GM23338 (cell line): ENCODE measurements around the gene CNP. TPM values are rescaled to one million over a fixed set of nuclear protein-coding genes. Genes with fewer than 3 reads are reported as not detected.

Experiments used
- ATAC-seq: fragments of 200-7000 bp; cut with Tn5 transposase; 3 replicates; pipeline ENCODE4 v1.9.1; 2020
- DNase-seq: peaks from one replicate; pipeline ENCODE4 v3.0.0-alpha.2; 2015; ENCODE audit warnings: low spot score
- H2AFZ ChIP-seq: fragments of 200-600 bp; sonication (generic); 2 replicates; pipeline ENCODE4 v1.8.0; 2016; ENCODE audit warnings: antibody characterized with exemption, mild to moderate bottlenecking, moderate library complexity
- H3F3A ChIP-seq: fragments of 200-600 bp; sonication (generic); replicated peaks from 2 replicates; pipeline ENCODE4 v1.8.0; 2017; ENCODE audit warnings: antibody characterized with exemption, mixed run types, low read depth
- H3K27ac ChIP-seq: fragments of 200-600 bp; sonication (generic); 2 replicates; pipeline ENCODE4 v1.6.1; 2016; ENCODE audit warnings: low read depth
- H3K27me3 ChIP-seq: fragments of 200-600 bp; sonication (generic); 2 replicates; pipeline ENCODE4 v1.8.0; 2016; ENCODE audit warnings: mild to moderate bottlenecking, mixed run types, moderate library complexity; ENCODE audit not compliant: insufficient read depth
- H3K36me3 ChIP-seq: fragments of 200-600 bp; sonication (generic); 2 replicates; pipeline ENCODE4 v1.8.0; 2016; ENCODE audit warnings: mild to moderate bottlenecking; ENCODE audit not compliant: insufficient read depth
- H3K4me1 ChIP-seq: fragments of 200-600 bp; sonication (generic); 2 replicates; pipeline ENCODE4 v1.8.0; 2016; ENCODE audit warnings: mild to moderate bottlenecking, moderate library complexity; ENCODE audit not compliant: insufficient read depth
- H3K4me2 ChIP-seq: fragments of 200-600 bp; sonication (generic); 2 replicates; pipeline ENCODE4 v1.7.1; 2017; ENCODE audit warnings: mixed run types
- H3K4me3 ChIP-seq: fragments of 200-600 bp; sonication (generic); 2 replicates; pipeline ENCODE4 v1.6.1; 2016; ENCODE audit warnings: mixed run types
- H3K79me2 ChIP-seq: fragments of 200-600 bp; sonication (generic); replicated peaks from 2 replicates; pipeline ENCODE4 v1.8.0; 2017; ENCODE audit warnings: mild to moderate bottlenecking; ENCODE audit not compliant: insufficient read depth
- H3K9me2 ChIP-seq: fragments of 200-600 bp; sonication (generic); 2 replicates; pipeline ENCODE4 v1.8.0; 2017; ENCODE audit not compliant: insufficient read depth
- H4K20me1 ChIP-seq: fragments of 200-600 bp; sonication (generic); replicated peaks from 2 replicates; pipeline ENCODE4 v1.8.0; 2017; ENCODE audit warnings: mild to moderate bottlenecking; ENCODE audit not compliant: insufficient read depth
- H3K27ac Mint-ChIP-seq: 2 replicates; pipeline ENCODE4 v1.8.0; 2020; ENCODE audit warnings: inconsistent platforms, mild to moderate bottlenecking, moderate library complexity, mixed read lengths
- H3K27me3 Mint-ChIP-seq: 3 replicates; pipeline ENCODE4 v1.8.0; 2022; ENCODE audit warnings: low read depth, mild to moderate bottlenecking, moderate library complexity, mixed read lengths, inconsistent platforms; ENCODE audit not compliant: insufficient read depth, poor library complexity
- H3K36me3 Mint-ChIP-seq: 3 replicates; pipeline ENCODE4 v1.8.0; 2021; ENCODE audit warnings: low read depth, mild to moderate bottlenecking, inconsistent platforms, moderate library complexity, mixed read lengths
- H3K4me1 Mint-ChIP-seq: 3 replicates; pipeline ENCODE4 v1.8.0; 2020; ENCODE audit warnings: mild to moderate bottlenecking, inconsistent platforms, mixed read lengths
- H3K4me3 Mint-ChIP-seq: 3 replicates; pipeline ENCODE4 v1.8.0; 2021; ENCODE audit warnings: moderate library complexity, mild to moderate bottlenecking, inconsistent platforms, mixed read lengths
- H3K9me3 Mint-ChIP-seq: 3 replicates; pipeline ENCODE4 v1.8.0; 2020; ENCODE audit warnings: moderate library complexity, mild to moderate bottlenecking, inconsistent platforms, mixed read lengths
- CREB1 ChIP-seq: fragments of 250-450 bp; sonication (Bioruptor Pico); IDR thresholded peaks from 2 replicates; pipeline ENCODE4 v1.5.0; 2020; ENCODE audit warnings: low read depth, mild to moderate bottlenecking, moderate library complexity
- EZH2 ChIP-seq: fragments of 200-600 bp; sonication (generic); IDR thresholded peaks from one replicate; pipeline ENCODE4 v1.8.0; 2017; ENCODE audit warnings: antibody characterized with exemption, mild to moderate bottlenecking, low read depth; ENCODE audit not compliant: unreplicated experiment
- EZH2phosphoT487 ChIP-seq: fragments of 200-600 bp; sonication (generic); IDR thresholded peaks from one replicate; pipeline ENCODE4 v1.8.1; 2018; ENCODE audit warnings: antibody characterized with exemption; ENCODE audit not compliant: unreplicated experiment
- JUNB ChIP-seq: IDR thresholded peaks from one replicate; pipeline ENCODE4 v1.6.1; 2016; ENCODE audit warnings: antibody characterized with exemption; ENCODE audit not compliant: unreplicated experiment
- NANOG ChIP-seq: IDR thresholded peaks from 2 replicates; pipeline ENCODE4 v1.6.1; 2016; ENCODE audit warnings: antibody characterized with exemption, borderline replicate concordance
- ZNF114 ChIP-seq: fragments of 250-450 bp; sonication (Bioruptor Pico); IDR thresholded peaks from 2 replicates; pipeline ENCODE4 v1.5.0; 2020; ENCODE audit warnings: mild to moderate bottlenecking, moderate library complexity
- polyA plus RNA-seq: library from polyadenylated mRNA; unstranded; fragments of >200 nt; fragmentation: Nextera tagmentation; extraction: Ambion mirVana; gene quantifications from 2 replicates; pipeline ENCODE4 v1.2.1, GENCODE V29; 2016
- total RNA-seq: library from RNA; depleted of rRNA; stranded (reverse); fragments of >200 nt; shearing (Covaris generic); gene quantifications from 2 replicates; pipeline ENCODE4 v1.2.3, GENCODE V29; 2014
- TF ChIP-seq, protein P1 (sequence below), 2 experiments: fragments of 200-600 bp in 1 of 2; sonication (generic) in 1 of 2; conservative IDR thresholded peaks; 2 replicates each; pipeline versions ENCODE4 v1.5.1 to v1.6.1; 2016 to 2017; ENCODE audit warnings: antibody characterized with exemption in 2 of 2, low read depth in 2 of 2, mild to moderate bottlenecking in 2 of 2, moderate library complexity in 1 of 2
- TF ChIP-seq, protein P2 (sequence below): fragments of 250-450 bp; sonication (Bioruptor Pico); IDR thresholded peaks from 2 replicates; pipeline ENCODE4 v1.5.0; 2020; ENCODE audit warnings: mild to moderate bottlenecking, moderate library complexity
- TF ChIP-seq, protein P3 (sequence below): IDR thresholded peaks from 2 replicates; pipeline ENCODE4 v1.6.1; 2016; ENCODE audit warnings: antibody characterized with exemption

CNP gene
- total and polyA plus RNA-seq, 2 experiments from 2014 or later: 30.8 to 47.8 TPM

DNA sequence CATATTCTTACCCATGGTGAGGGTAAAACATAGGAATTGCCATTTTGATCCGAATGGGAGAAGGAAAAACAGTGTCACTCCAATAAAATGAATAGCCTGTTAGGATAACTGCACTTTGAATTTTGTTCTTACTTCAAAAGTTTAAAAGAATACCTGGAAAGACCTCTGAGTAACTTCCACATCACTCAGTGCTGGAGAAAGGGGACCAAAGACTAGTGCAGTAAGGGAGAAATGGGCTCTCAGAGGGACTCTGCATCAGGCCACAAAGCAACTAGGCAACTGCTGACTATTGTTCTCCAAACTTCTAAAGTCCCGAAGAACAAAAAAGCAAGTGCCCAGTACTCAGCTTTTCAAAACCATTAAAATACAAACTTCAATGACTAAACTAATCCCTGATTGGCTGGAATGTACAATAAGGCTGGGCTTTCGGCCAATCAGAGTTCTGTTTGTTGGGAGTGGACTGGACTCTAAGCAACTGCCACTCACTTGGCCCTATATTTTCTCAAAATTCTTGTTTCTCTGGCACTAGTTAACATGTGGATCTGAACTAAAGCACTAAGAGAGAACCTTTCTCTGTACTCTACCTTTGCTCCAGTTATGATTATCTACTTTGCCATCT is 44.4 kb downstream of the CNP start:
- H3K27ac Mint-ChIP-seq: peak overlapping the region; percentile 95
- Histone ChIP-seq H3K27ac (peak overlapping the region; percentile 88), H3K27me3 (no peaks in the 10 kb centered on the region), H3F3A (no peaks in the 10 kb centered on the region; the same call in 1 of the 2 replicates), H3K79me2 (peaks cover 97% of the 10 kb centered on the region), H4K20me1 (no peaks in the 10 kb centered on the region; the same call in 1 of the 2 replicates), H3K4me1 (peaks cover 37% of the 10 kb centered on the region), H3K4me3 (no peak overlapping the region), H3K9me2 (no peaks in the 10 kb centered on the region), H3K36me3 (no peaks in the 10 kb centered on the region), H2AFZ (no peak overlapping the region), H3K4me2 (peak overlapping the region; percentile 48)
- peak; percentile 71 for DNase-seq
- H3K4me1 Mint-ChIP-seq: peaks cover 41% of the 10 kb centered on the region
- ATAC-seq: peak; percentile 15
- H3K36me3 Mint-ChIP-seq: peaks cover 33% of the 10 kb centered on the region; the same call in 2 of the 3 replicates
- peaks cover 3% of the 10 kb centered on the region for H3K27me3 Mint-ChIP-seq
- H3K9me3 Mint-ChIP-seq: no peaks in the 10 kb centered on the region
- TF ChIP-seq JUNB: no peak
- no peak for TF ChIP-seq CREB1 (CRISPR knock-in tag)
- TF ChIP-seq, protein P1, sequence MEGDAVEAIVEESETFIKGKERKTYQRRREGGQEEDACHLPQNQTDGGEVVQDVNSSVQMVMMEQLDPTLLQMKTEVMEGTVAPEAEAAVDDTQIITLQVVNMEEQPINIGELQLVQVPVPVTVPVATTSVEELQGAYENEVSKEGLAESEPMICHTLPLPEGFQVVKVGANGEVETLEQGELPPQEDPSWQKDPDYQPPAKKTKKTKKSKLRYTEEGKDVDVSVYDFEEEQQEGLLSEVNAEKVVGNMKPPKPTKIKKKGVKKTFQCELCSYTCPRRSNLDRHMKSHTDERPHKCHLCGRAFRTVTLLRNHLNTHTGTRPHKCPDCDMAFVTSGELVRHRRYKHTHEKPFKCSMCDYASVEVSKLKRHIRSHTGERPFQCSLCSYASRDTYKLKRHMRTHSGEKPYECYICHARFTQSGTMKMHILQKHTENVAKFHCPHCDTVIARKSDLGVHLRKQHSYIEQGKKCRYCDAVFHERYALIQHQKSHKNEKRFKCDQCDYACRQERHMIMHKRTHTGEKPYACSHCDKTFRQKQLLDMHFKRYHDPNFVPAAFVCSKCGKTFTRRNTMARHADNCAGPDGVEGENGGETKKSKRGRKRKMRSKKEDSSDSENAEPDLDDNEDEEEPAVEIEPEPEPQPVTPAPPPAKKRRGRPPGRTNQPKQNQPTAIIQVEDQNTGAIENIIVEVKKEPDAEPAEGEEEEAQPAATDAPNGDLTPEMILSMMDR (conservative IDR thresholded peaks at IDR 0.05; ENCODE audit: low read depth in 2 of 2): no peak
- TF ChIP-seq, protein P2, sequence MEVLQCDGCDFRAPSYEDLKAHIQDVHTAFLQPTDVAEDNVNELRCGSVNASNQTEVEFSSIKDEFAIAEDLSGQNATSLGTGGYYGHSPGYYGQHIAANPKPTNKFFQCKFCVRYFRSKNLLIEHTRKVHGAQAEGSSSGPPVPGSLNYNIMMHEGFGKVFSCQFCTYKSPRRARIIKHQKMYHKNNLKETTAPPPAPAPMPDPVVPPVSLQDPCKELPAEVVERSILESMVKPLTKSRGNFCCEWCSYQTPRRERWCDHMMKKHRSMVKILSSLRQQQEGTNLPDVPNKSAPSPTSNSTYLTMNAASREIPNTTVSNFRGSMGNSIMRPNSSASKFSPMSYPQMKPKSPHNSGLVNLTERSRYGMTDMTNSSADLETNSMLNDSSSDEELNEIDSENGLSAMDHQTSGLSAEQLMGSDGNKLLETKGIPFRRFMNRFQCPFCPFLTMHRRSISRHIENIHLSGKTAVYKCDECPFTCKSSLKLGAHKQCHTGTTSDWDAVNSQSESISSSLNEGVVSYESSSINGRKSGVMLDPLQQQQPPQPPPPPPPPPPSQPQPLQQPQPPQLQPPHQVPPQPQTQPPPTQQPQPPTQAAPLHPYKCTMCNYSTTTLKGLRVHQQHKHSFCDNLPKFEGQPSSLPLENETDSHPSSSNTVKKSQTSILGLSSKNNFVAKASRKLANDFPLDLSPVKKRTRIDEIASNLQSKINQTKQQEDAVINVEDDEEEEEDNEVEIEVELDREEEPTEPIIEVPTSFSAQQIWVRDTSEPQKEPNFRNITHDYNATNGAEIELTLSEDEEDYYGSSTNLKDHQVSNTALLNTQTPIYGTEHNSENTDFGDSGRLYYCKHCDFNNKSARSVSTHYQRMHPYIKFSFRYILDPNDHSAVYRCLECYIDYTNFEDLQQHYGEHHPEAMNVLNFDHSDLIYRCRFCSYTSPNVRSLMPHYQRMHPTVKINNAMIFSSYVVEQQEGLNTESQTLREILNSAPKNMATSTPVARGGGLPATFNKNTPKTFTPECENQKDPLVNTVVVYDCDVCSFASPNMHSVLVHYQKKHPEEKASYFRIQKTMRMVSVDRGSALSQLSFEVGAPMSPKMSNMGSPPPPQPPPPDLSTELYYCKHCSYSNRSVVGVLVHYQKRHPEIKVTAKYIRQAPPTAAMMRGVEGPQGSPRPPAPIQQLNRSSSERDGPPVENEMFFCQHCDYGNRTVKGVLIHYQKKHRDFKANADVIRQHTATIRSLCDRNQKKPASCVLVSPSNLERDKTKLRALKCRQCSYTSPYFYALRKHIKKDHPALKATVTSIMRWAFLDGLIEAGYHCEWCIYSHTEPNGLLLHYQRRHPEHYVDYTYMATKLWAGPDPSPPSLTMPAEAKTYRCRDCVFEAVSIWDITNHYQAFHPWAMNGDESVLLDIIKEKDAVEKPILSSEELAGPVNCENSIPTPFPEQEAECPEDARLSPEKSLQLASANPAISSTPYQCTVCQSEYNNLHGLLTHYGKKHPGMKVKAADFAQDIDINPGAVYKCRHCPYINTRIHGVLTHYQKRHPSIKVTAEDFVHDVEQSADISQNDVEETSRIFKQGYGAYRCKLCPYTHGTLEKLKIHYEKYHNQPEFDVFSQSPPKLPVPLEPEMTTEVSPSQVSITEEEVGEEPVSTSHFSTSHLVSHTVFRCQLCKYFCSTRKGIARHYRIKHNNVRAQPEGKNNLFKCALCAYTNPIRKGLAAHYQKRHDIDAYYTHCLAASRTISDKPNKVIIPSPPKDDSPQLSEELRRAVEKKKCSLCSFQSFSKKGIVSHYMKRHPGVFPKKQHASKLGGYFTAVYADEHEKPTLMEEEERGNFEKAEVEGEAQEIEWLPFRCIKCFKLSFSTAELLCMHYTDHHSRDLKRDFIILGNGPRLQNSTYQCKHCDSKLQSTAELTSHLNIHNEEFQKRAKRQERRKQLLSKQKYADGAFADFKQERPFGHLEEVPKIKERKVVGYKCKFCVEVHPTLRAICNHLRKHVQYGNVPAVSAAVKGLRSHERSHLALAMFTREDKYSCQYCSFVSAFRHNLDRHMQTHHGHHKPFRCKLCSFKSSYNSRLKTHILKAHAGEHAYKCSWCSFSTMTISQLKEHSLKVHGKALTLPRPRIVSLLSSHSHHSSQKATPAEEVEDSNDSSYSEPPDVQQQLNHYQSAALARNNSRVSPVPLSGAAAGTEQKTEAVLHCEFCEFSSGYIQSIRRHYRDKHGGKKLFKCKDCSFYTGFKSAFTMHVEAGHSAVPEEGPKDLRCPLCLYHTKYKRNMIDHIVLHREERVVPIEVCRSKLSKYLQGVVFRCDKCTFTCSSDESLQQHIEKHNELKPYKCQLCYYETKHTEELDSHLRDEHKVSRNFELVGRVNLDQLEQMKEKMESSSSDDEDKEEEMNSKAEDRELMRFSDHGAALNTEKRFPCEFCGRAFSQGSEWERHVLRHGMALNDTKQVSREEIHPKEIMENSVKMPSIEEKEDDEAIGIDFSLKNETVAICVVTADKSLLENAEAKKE (CRISPR knock-in tag): no peak
- TF ChIP-seq NANOG: no peak
- TF ChIP-seq, protein P3, sequence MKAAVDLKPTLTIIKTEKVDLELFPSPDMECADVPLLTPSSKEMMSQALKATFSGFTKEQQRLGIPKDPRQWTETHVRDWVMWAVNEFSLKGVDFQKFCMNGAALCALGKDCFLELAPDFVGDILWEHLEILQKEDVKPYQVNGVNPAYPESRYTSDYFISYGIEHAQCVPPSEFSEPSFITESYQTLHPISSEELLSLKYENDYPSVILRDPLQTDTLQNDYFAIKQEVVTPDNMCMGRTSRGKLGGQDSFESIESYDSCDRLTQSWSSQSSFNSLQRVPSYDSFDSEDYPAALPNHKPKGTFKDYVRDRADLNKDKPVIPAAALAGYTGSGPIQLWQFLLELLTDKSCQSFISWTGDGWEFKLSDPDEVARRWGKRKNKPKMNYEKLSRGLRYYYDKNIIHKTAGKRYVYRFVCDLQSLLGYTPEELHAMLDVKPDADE: no peak
- no peak for TF ChIP-seq EZH2
- no peak for TF ChIP-seq EZH2phosphoT487
- TF ChIP-seq ZNF114: no peak
- no peak overlapping the region for H3K4me3 Mint-ChIP-seq
